Natural killer cell (primary cell): ENCODE measurements around the gene STXBP6. TPM values are rescaled to one million over a fixed set of nuclear protein-coding genes. Genes with fewer than 3 reads are reported as not detected.

Experiments
- ATAC-seq, 3 donors: fragments of 150-1000 bp in 2 of 3; fragments of 200-7000 bp in 1 of 3; cut with Tn5 transposase; 1 replicate in 1 of 3; 2 replicates in 2 of 3; pipeline ENCODE4 v1.10.0; 2021; ENCODE audit warnings: mild to moderate bottlenecking in 2 of 3, moderate library complexity in 2 of 3
- DNase-seq, 2 donors: peaks; one replicate each; pipeline versions ENCODE4 v3.0.0 to v3.0.0-alpha.2; 2013 to 2021; ENCODE audit warnings: mixed read lengths in 1 of 2
- H3K27ac ChIP-seq: one replicate; pipeline ENCODE4 v1.5.1; 2013; ENCODE audit warnings: mild to moderate bottlenecking, low read length
- H3K27me3 ChIP-seq: one replicate; pipeline ENCODE4 v1.6.1; 2013; ENCODE audit warnings: low read length; ENCODE audit not compliant: control insufficient read depth, insufficient read depth
- H3K36me3 ChIP-seq: one replicate; pipeline ENCODE4 v1.6.1; 2013; ENCODE audit warnings: low read length; ENCODE audit not compliant: control insufficient read depth, insufficient read depth
- H3K4me1 ChIP-seq: one replicate; pipeline ENCODE4 v1.6.1; 2013; ENCODE audit warnings: low read length; ENCODE audit not compliant: control insufficient read depth, insufficient read depth
- H3K4me3 ChIP-seq: one replicate; pipeline ENCODE4 v1.5.1; 2013; ENCODE audit warnings: low read length
- H3K9me3 ChIP-seq: one replicate; pipeline ENCODE4 v1.6.1; 2013; ENCODE audit warnings: low read length; ENCODE audit not compliant: control insufficient read depth, insufficient read depth
- H3K27ac Mint-ChIP-seq, 2 donors: one replicate each; pipeline ENCODE4 v1.8.0; 2022; ENCODE audit warnings: mild to moderate bottlenecking in 2 of 2, mixed read lengths in 2 of 2, moderate library complexity in 1 of 2
- H3K27me3 Mint-ChIP-seq, 2 donors: one replicate each; pipeline ENCODE4 v1.8.0; 2022; ENCODE audit warnings: low read depth in 2 of 2, mixed read lengths in 2 of 2
- H3K36me3 Mint-ChIP-seq: one replicate; pipeline ENCODE4 v1.8.0; 2022; ENCODE audit warnings: mixed read lengths
- H3K4me1 Mint-ChIP-seq, 2 donors: one replicate each; pipeline ENCODE4 v1.8.0; 2022; ENCODE audit warnings: mixed read lengths in 2 of 2
- H3K4me3 Mint-ChIP-seq: one replicate; pipeline ENCODE4 v1.8.0; 2022; ENCODE audit warnings: mild to moderate bottlenecking, moderate library complexity, mixed read lengths
- H3K9me3 Mint-ChIP-seq, 2 donors: one replicate each; pipeline ENCODE4 v1.8.0; 2022; ENCODE audit warnings: mixed read lengths in 2 of 2
- CTCF ChIP-seq: fragments of 200-600 bp; IDR thresholded peaks from one replicate; pipeline ENCODE4 v1.8.0; 2022; ENCODE audit warnings: antibody characterized with exemption
- whole genome bisulfite sequencing: methylation state at CpG from one replicate; pipeline ENCODE4 v1.1.7; 2013; ENCODE audit warnings: missing lambda C conversion rate; ENCODE audit not compliant: insufficient coverage; 5-methylcytosine and 5-hydroxymethylcytosine counted together
- intact Hi-C: fragments of 100-400 bp; cut with micrococcal nuclease; formaldehyde crosslinking; loops from one replicate; pipeline ENCODE4 v1.14.2; 2022
- total RNA-seq, 4 donors: library from RNA; stranded (reverse); fragments of 120-200 nt in 1 of 4; gene quantifications; one replicate each; pipeline versions ENCODE4 v1.2.3 to v1.2.4, GENCODE V29; 2013 to 2022

The STXBP6 gene
- total RNA-seq, 3 donors from 2014 or later (not counting 1 experiment from before 2014, with no cell fraction given): 0.20 TPM; not detected in 2

- no peak for DNase-seq
- peaks cover 19% of the 10 kb centered on the region for H3K36me3 Mint-ChIP-seq
These were observed 162.2 kb downstream of the STXBP6 start for GRCh38 chr14:24887623-24888304.

GRCh38 chr14:24885410-24885913 is 164.5 kb downstream of the STXBP6 start:
- TF ChIP-seq CTCF: no peak
- Mint-ChIP-seq H3K36me3 (peaks cover 7% of the 10 kb centered on the region), H3K9me3 (peaks cover 4 to 6% of the 10 kb centered on the region in 2 donors), H3K4me3 (no peak overlapping the region), H3K27ac (no peak overlapping the region), H3K27me3 (peaks cover 11 to 25% of the 10 kb centered on the region in 2 donors), H3K4me1 (no peaks in the 10 kb centered on the region)
- no peak overlapping the region for H3K27ac ChIP-seq
- WGBS: 84% methylated on average over 3 of the region's 3 CpGs
- DNase-seq (no peak), ATAC-seq (no peak)
- intact Hi-C loops: no loop called here
- no peaks in the 10 kb centered on the region for H3K27me3 ChIP-seq
- H3K4me3 ChIP-seq: no peak overlapping the region
- no peaks in the 10 kb centered on the region for H3K9me3 ChIP-seq
- no peaks in the 10 kb centered on the region for H3K36me3 ChIP-seq
- no peaks in the 10 kb centered on the region for H3K4me1 ChIP-seq

More at GRCh38 chr14:24887623-24888304, 162.2 kb downstream of the STXBP6 start:
- Histone ChIP-seq H3K4me1 (no peaks in the 10 kb centered on the region), H3K27ac (no peak overlapping the region), H3K27me3 (no peaks in the 10 kb centered on the region), H3K9me3 (no peaks in the 10 kb centered on the region), H3K36me3 (no peaks in the 10 kb centered on the region), H3K4me3 (no peak overlapping the region)
- 83% methylated on average over 3 of the region's 3 CpGs for WGBS
- TF ChIP-seq CTCF: no peak
- H3K27ac Mint-ChIP-seq: no peak overlapping the region
- H3K9me3 Mint-ChIP-seq: peaks cover 6 to 12% of the 10 kb centered on the region in 2 donors
- intact Hi-C loops: no loop called here
- no peaks in the 10 kb centered on the region for H3K4me1 Mint-ChIP-seq
- H3K4me3 Mint-ChIP-seq: no peak overlapping the region
- ATAC-seq: no peak
- H3K27me3 Mint-ChIP-seq: peaks cover 19 to 40% of the 10 kb centered on the region in 2 donors

- DNase-seq (no peak), ATAC-seq (no peak)
- no peaks in the 10 kb centered on the region for H3K4me1 ChIP-seq
- no peak for TF ChIP-seq CTCF
- H3K4me3 Mint-ChIP-seq: no peak overlapping the region
- H3K36me3 Mint-ChIP-seq: no peaks in the 10 kb centered on the region
- H3K36me3 ChIP-seq: no peaks in the 10 kb centered on the region
- intact Hi-C loops: no loop called here
- peaks cover 10 to 26% of the 10 kb centered on the region in 2 donors for H3K27me3 Mint-ChIP-seq
- 80% methylated on average over 1 of the region's 2 CpGs for WGBS
- H3K27me3 ChIP-seq: no peaks in the 10 kb centered on the region
- H3K4me1 Mint-ChIP-seq: no peaks in the 10 kb centered on the region
- H3K9me3 ChIP-seq: no peaks in the 10 kb centered on the region
- no peak overlapping the region for H3K27ac Mint-ChIP-seq
- no peak overlapping the region for H3K27ac ChIP-seq
- no peaks in the 10 kb centered on the region for H3K9me3 Mint-ChIP-seq
- H3K4me3 ChIP-seq: no peak overlapping the region
These were observed 166.4 kb downstream of the STXBP6 start for GRCh38 chr14:24883576-24883975.
